Activated CD4-positive, alpha-beta T cell treated with anti-CD3 and anti-CD28 coated beads, Interleukin-2, amount 10 ng/mL, durations not matched to agents 7 days and 5 days (primary cell): ENCODE measurements around the gene DNMBP. TPM values are rescaled to one million over a fixed set of nuclear protein-coding genes. Genes with fewer than 3 reads are reported as not detected.
"Not testable (repeated sequence)": the region's sequence is repeated elsewhere in the genome, so short reads cannot be mapped to it uniquely, and the experiment has no call there.

ENCODE experiments used
- CTCF ChIA-PET: fragments of 350-600 bp; sonication (Branson Sonifier 250); formaldehyde crosslinking; loops from one replicate; lab custom pipeline; 2021; ENCODE audit warnings: antibody characterized with exemption; lab: Charles Lee
- POLR2A ChIA-PET: fragments of 350-600 bp; sonication (Branson Sonifier 250); formaldehyde crosslinking; loops from one replicate; lab custom pipeline; 2021; ENCODE audit warnings: antibody characterized with exemption; lab: Charles Lee
- DNase-seq: peaks from one replicate; pipeline ENCODE4 v3.0.0-alpha.2; 2020
- H3K27ac Mint-ChIP-seq: one replicate; pipeline ENCODE4 v1.8.0; 2021; ENCODE audit warnings: mild to moderate bottlenecking, moderate library complexity, mixed read lengths
- H3K27me3 Mint-ChIP-seq: one replicate; pipeline ENCODE4 v1.8.0; 2021; ENCODE audit warnings: mixed read lengths
- H3K36me3 Mint-ChIP-seq: one replicate; pipeline ENCODE4 v1.8.0; 2021; ENCODE audit warnings: low read depth, mixed read lengths
- H3K4me1 Mint-ChIP-seq: one replicate; pipeline ENCODE4 v1.8.0; 2021; ENCODE audit warnings: mixed read lengths
- H3K4me3 Mint-ChIP-seq: one replicate; pipeline ENCODE4 v1.8.0; 2021; ENCODE audit warnings: mild to moderate bottlenecking, moderate library complexity, mixed read lengths
- H3K9me3 Mint-ChIP-seq: one replicate; pipeline ENCODE4 v1.8.0; 2021; ENCODE audit warnings: mixed read lengths
- total RNA-seq, 2 experiments: library from RNA; stranded (reverse); gene quantifications; one replicate each; pipeline ENCODE4 v1.2.3, GENCODE V29; 2021

Gene DNMBP
- total RNA-seq, 2 experiments from 2014 or later = 2.9 to 3.2 TPM

GRCh38 chr10:99996671-99997648 lies 12.8 kb downstream of the DNMBP start:
- no peak for DNase-seq
- Mint-ChIP-seq H3K27ac (no peak overlapping the region), H3K4me1 (peaks cover 21% of the 10 kb centered on the region), H3K9me3 (no peaks in the 10 kb centered on the region), H3K27me3 (no peaks in the 10 kb centered on the region), H3K36me3 (no peaks in the 10 kb centered on the region), H3K4me3 (no peak overlapping the region)
- ChIA-PET POLR2A (no interaction called here), CTCF (interaction anchor here (0.6 to 2.3 kb wide), 3 partner anchors 12 to 26 kb away, joined by 3 to 10 read pairs (median 4); partner anchors contain the start of gene DNMBP)

DNA sequence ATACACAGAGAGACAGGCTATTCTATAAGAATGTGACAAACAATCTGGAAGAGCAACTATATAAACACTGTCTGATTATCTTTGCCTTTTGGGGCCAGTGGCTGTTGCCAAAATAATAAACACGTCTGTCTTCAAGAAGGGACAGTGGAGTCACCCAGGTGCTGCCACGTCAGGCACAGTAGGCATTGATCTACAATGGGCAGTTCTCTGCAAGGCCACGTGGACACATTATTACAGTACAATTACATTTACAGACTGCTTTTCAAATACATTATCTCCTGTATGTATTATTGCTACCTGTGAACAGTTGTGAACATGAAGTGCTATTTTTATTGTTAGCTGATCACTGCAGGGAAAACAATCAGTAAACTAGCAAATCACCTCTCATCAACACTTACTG lies 14.0 kb downstream of the DNMBP start:
- no peaks in the 10 kb centered on the region for H3K27me3 Mint-ChIP-seq
- no peaks in the 10 kb centered on the region for H3K9me3 Mint-ChIP-seq
- POLR2A ChIA-PET = no interaction called here
- H3K27ac Mint-ChIP-seq = no peak overlapping the region
- no peak overlapping the region for H3K4me3 Mint-ChIP-seq
- peaks cover 21% of the 10 kb centered on the region for H3K4me1 Mint-ChIP-seq
- CTCF ChIA-PET = interaction anchor here (1.0 to 1.2 kb wide), 2 partner anchors 14 to 27 kb away, joined by 3 read pairs; partner anchors contain the start of gene DNMBP
- DNase-seq = no peak
- H3K36me3 Mint-ChIP-seq = no peaks in the 10 kb centered on the region

- ChIA-PET CTCF (interaction anchor here (0.6 to 1.2 kb wide), 3 partner anchors 14 to 378 kb away, joined by 3 read pairs; partner anchors contain the start of gene DNMBP), POLR2A (no interaction called here)
- no peak overlapping the region for H3K4me3 Mint-ChIP-seq
Observed at GRCh38 chr10:99995269-99995668, 14.5 kb downstream of the DNMBP start.

DNA sequence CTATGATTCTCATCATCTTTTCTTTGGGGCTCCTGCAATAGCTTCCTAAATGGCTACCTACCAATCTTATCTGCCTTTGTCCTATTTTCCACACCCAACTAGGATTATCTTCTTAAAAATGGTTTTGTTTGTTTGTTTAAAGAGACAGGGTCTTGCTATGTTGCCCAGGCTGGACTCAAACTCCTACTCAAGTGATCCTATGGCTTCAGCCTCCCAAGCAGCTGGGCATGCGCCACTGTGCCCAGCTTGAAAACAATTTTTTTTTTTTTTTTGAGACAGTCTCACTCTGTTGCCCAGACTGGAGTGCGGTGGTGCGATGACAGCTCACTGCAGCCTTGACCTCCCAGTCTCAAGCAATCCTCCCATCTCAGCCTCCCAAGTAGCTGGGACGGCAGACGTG lies 14.9 kb downstream of the DNMBP start:
- H3K4me1 Mint-ChIP-seq = peaks cover 21% of the 10 kb centered on the region
- no peak overlapping the region for H3K4me3 Mint-ChIP-seq
- H3K27ac Mint-ChIP-seq = peak overlapping the region; percentile 6
- H3K9me3 Mint-ChIP-seq = no peaks in the 10 kb centered on the region
- H3K27me3 Mint-ChIP-seq = no peaks in the 10 kb centered on the region
- H3K36me3 Mint-ChIP-seq = no peaks in the 10 kb centered on the region
- CTCF ChIA-PET = interaction anchor here (0.6 to 1.4 kb wide), 4 partner anchors 15 to 378 kb away, joined by 3 to 4 read pairs (median 3); partner anchors contain the start of gene DNMBP
- POLR2A ChIA-PET = no interaction called here
- DNase-seq = no peak

More at GRCh38 chr10:99995269-99995668, 14.5 kb downstream of the DNMBP start:
- DNase-seq = no peak
- no peaks in the 10 kb centered on the region for H3K27me3 Mint-ChIP-seq
- H3K27ac Mint-ChIP-seq = no peak overlapping the region
- H3K36me3 Mint-ChIP-seq = no peaks in the 10 kb centered on the region
- H3K9me3 Mint-ChIP-seq = no peaks in the 10 kb centered on the region
- H3K4me1 Mint-ChIP-seq = peaks cover 21% of the 10 kb centered on the region

- ChIA-PET POLR2A (interaction anchor here (0.6 kb wide), 1 partner anchor 135 kb away, joined by 4 read pairs; no protein-coding TSS in a partner anchor), CTCF (interaction anchor here (1.3 to 1.4 kb wide), 4 partner anchors 12 to 17 kb away, joined by 3 to 4 read pairs (median 4); partner anchors contain the start of gene DNMBP)
- Mint-ChIP-seq H3K27ac (peak overlapping the region; percentile 28), H3K9me3 (no peaks in the 10 kb centered on the region), H3K27me3 (no peaks in the 10 kb centered on the region), H3K36me3 (no peaks in the 10 kb centered on the region), H3K4me1 (peaks cover 17% of the 10 kb centered on the region), H3K4me3 (peak overlapping the region; percentile 3)
- peak; percentile 61 for DNase-seq
Observed at GRCh38 chr10:99993701-99994689, 15.8 kb downstream of the DNMBP start.

DNA sequence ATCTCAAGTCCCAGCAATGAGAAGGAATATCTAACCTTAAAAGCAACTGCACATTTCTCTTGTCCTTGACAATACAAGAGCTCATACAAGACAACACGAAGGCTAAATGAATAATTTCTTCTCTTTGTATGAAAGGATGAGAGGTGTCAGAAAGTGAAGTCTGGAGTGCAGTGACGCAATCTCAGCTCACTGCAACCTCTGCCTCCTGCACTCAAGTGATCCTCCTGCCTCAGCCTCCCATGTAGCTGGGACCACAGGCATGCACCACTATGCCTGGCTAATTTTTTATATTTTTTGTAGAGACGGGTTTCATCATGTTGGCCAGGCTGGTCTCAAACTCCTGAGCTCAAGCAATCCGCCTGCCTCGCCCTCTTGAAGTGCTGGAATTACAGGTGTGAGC lies 24.1 kb downstream of the DNMBP start:
- H3K4me1 Mint-ChIP-seq, H3K9me3 Mint-ChIP-seq, DNase-seq, H3K4me3 Mint-ChIP-seq, H3K36me3 Mint-ChIP-seq, H3K27ac Mint-ChIP-seq, POLR2A ChIA-PET, H3K27me3 Mint-ChIP-seq: not testable (repeated sequence)
- CTCF ChIA-PET = interaction anchor here (1.4 kb wide), 1 partner anchor 20 kb away, joined by 3 read pairs; no protein-coding TSS in a partner anchor

GRCh38 chr10:99984211-99985034 lies 25.3 kb downstream of the DNMBP start:
- CTCF ChIA-PET = interaction anchor here (1.4 kb wide), 1 partner anchor 22 kb away, joined by 3 read pairs; no protein-coding TSS in a partner anchor
- H3K4me1 Mint-ChIP-seq = peaks cover 5% of the 10 kb centered on the region
- no peaks in the 10 kb centered on the region for H3K36me3 Mint-ChIP-seq
- H3K4me3 Mint-ChIP-seq = no peak overlapping the region
- POLR2A ChIA-PET = no interaction called here
- DNase-seq = no peak
- no peaks in the 10 kb centered on the region for H3K9me3 Mint-ChIP-seq
- peak overlapping the region; percentile 20 for H3K27ac Mint-ChIP-seq
- no peaks in the 10 kb centered on the region for H3K27me3 Mint-ChIP-seq

GRCh38 chr10:99983280-99983988 lies 26.3 kb downstream of the DNMBP start:
- H3K9me3 Mint-ChIP-seq = no peaks in the 10 kb centered on the region
- no peaks in the 10 kb centered on the region for H3K27me3 Mint-ChIP-seq
- H3K36me3 Mint-ChIP-seq = no peaks in the 10 kb centered on the region
- peaks cover 5% of the 10 kb centered on the region for H3K4me1 Mint-ChIP-seq
- DNase-seq = no peak
- no peak overlapping the region for H3K4me3 Mint-ChIP-seq
- no peak overlapping the region for H3K27ac Mint-ChIP-seq
- CTCF ChIA-PET = no interaction called here
- POLR2A ChIA-PET = no interaction called here

- Mint-ChIP-seq H3K27me3 (no peaks in the 10 kb centered on the region), H3K27ac (no peak overlapping the region), H3K4me3 (no peak overlapping the region), H3K9me3 (no peaks in the 10 kb centered on the region), H3K4me1 (peaks cover 5% of the 10 kb centered on the region), H3K36me3 (no peaks in the 10 kb centered on the region)
- DNase-seq = no peak
- POLR2A ChIA-PET = no interaction called here
- CTCF ChIA-PET = no interaction called here
Observed at GRCh38 chr10:99982728-99983127, 27.0 kb downstream of the DNMBP start.

- no peaks in the 10 kb centered on the region for H3K9me3 Mint-ChIP-seq
- no peaks in the 10 kb centered on the region for H3K27me3 Mint-ChIP-seq
- H3K27ac Mint-ChIP-seq = no peak overlapping the region
- H3K4me1 Mint-ChIP-seq = peaks cover 5% of the 10 kb centered on the region
- H3K4me3 Mint-ChIP-seq = no peak overlapping the region
- POLR2A ChIA-PET = no interaction called here
- DNase-seq = no peak
- CTCF ChIA-PET = interaction anchor here (1.2 kb wide), 1 partner anchor 11 kb away, joined by 3 read pairs; no protein-coding TSS in a partner anchor
- no peaks in the 10 kb centered on the region for H3K36me3 Mint-ChIP-seq
Observed at GRCh38 chr10:99981581-99982199, 28.1 kb downstream of the DNMBP start.
